ENCODE results near the gene NEU1.

The NEU1 gene

GRCh38 chr6:31825553-31825952 is 37.1 kb downstream of the NEU1 start:
- TF ChIP-seq, protein P1, sequence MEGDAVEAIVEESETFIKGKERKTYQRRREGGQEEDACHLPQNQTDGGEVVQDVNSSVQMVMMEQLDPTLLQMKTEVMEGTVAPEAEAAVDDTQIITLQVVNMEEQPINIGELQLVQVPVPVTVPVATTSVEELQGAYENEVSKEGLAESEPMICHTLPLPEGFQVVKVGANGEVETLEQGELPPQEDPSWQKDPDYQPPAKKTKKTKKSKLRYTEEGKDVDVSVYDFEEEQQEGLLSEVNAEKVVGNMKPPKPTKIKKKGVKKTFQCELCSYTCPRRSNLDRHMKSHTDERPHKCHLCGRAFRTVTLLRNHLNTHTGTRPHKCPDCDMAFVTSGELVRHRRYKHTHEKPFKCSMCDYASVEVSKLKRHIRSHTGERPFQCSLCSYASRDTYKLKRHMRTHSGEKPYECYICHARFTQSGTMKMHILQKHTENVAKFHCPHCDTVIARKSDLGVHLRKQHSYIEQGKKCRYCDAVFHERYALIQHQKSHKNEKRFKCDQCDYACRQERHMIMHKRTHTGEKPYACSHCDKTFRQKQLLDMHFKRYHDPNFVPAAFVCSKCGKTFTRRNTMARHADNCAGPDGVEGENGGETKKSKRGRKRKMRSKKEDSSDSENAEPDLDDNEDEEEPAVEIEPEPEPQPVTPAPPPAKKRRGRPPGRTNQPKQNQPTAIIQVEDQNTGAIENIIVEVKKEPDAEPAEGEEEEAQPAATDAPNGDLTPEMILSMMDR (IDR thresholded peaks at IDR 0.05), result no peak

GRCh38 chr6:31822036-31822821 is 40.4 kb downstream of the NEU1 start:
- TF ChIP-seq, protein P1 (IDR thresholded peaks at IDR 0.05), result no peak

GRCh38 chr6:31821301-31822035 is 41.2 kb downstream of the NEU1 start:
- TF ChIP-seq, protein P1 (IDR thresholded peaks at IDR 0.05), result no peak

DNA sequence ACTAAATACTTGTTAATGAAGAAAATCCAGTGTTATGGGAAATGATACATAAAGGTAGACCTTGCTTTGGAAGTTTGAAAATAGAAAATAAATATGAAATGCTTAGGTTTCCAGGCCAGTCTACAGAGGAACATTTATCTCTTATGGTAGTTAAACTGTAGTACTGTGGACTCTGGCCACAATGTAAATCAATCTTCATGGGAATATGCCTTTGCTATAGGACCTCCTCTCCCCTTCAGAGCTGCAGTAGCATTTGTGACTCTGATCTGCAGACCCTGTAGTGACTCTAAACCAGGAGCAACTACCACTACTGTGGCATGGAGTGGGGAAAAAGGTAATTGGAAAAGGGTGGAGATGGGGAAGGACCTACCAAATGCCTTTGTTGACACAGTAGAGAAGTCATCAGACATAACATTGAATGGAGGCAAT is 42.7 kb downstream of the NEU1 start:
- TF ChIP-seq, protein P1 (IDR thresholded peaks at IDR 0.05), result no peak

- TF ChIP-seq, protein P1 (IDR thresholded peaks at IDR 0.05), result no peak
These were observed 47.4 kb downstream of the NEU1 start, which contains the start of the genes HSPA1A and HSPA1L for GRCh38 chr6:31815025-31815838. Gene HSPA1A (plus strand): TSS chr6:31815543. CDS start chr6:31815757, 214 bp downstream. Gene HSPA1L (minus strand): TSS chr6:31815283. CDS start chr6:31811972, 3,311 bp downstream.

- TF ChIP-seq, protein P1 (IDR thresholded peaks at IDR 0.05), result no peak
These were observed 48.0 kb downstream of the NEU1 start for GRCh38 chr6:31814677-31815024.

DNA sequence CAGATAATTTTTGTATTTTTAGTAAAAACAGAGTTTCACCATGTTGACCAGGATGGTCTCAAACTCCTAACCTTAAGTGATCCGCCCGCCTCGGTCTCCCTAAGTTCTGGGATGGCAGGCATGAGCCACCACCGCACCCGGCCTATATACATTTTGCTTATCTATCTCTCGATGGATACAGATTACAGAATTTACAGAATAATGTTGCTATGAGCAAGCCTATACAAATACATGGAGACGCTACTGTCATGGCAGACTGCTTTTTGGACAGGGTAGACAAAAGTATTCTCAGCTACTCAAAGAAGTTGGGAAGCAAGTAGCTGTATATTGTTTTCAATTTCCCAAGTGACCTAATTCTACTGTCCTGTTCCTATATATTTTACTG is 49.2 kb downstream of the NEU1 start:
- TF ChIP-seq, protein P1 (IDR thresholded peaks at IDR 0.05), result no peak
